DND-41 (cell line): ENCODE results near the gene TRIM44.

Source experiments
- ATAC-seq: fragments of 200-7000 bp; cut with Tn5 transposase; 3 replicates; pipeline ENCODE4 v1.9.1; 2021; ENCODE audit warnings: low read depth; ENCODE audit not compliant: insufficient read depth
- DNase-seq: peaks from one replicate; pipeline ENCODE4 v3.0.0-alpha.2; 2020
- H2AFZ ChIP-seq: 2 replicates; pipeline ENCODE4 v1.6.0; 2012; ENCODE audit warnings: low read depth, low read length
- H3K27ac ChIP-seq: 2 replicates; pipeline ENCODE4 v1.5.1; 2012; ENCODE audit warnings: low read length, inconsistent platforms
- H3K27me3 ChIP-seq: fragments of 200-600 bp; sonication (generic); 2 replicates; pipeline ENCODE4 v1.6.0; 2012; ENCODE audit warnings: low read length, mild to moderate bottlenecking, inconsistent platforms; ENCODE audit not compliant: insufficient read depth, poor library complexity
- H3K36me3 ChIP-seq: 2 replicates; pipeline ENCODE4 v1.5.1; 2012; ENCODE audit warnings: low read length, inconsistent platforms; ENCODE audit not compliant: insufficient read depth
- H3K4me1 ChIP-seq: 2 replicates; pipeline ENCODE4 v1.5.1; 2012; ENCODE audit warnings: mild to moderate bottlenecking, low read length; ENCODE audit not compliant: insufficient read depth
- H3K4me2 ChIP-seq: 2 replicates; pipeline ENCODE4 v1.6.0; 2012; ENCODE audit warnings: mild to moderate bottlenecking, moderate library complexity, low read length, inconsistent platforms; ENCODE audit not compliant: insufficient read depth
- H3K4me3 ChIP-seq, 2 experiments: fragments of 200-600 bp in 1 of 2; shearing (Covaris generic) in 1 of 2; 2 replicates each; pipeline ENCODE4 v1.5.1; 2012 to 2016; ENCODE audit warnings: inconsistent platforms in 2 of 2, low read length in 2 of 2, mild to moderate bottlenecking in 2 of 2, low read depth in 1 of 2, moderate library complexity in 1 of 2
- H3K79me2 ChIP-seq: 2 replicates; pipeline ENCODE4 v1.6.0; 2012; ENCODE audit warnings: low read length, inconsistent platforms; ENCODE audit not compliant: insufficient read depth
- H3K9ac ChIP-seq: 2 replicates; pipeline ENCODE4 v1.6.0; 2012; ENCODE audit warnings: low read depth, mild to moderate bottlenecking, inconsistent platforms, low read length, moderate library complexity
- H3K9me3 ChIP-seq: 2 replicates; pipeline ENCODE4 v1.5.1; 2012; ENCODE audit warnings: low read length, moderate library complexity, mild to moderate bottlenecking, inconsistent platforms; ENCODE audit not compliant: insufficient read depth, severe bottlenecking
- H4K20me1 ChIP-seq: 2 replicates; pipeline ENCODE4 v1.6.0; 2012; ENCODE audit warnings: low read length; ENCODE audit not compliant: insufficient read depth
- CTCF ChIP-seq: IDR thresholded peaks from 2 replicates; pipeline ENCODE4 v1.5.1; 2012; ENCODE audit warnings: borderline replicate concordance, low read length, moderate library complexity, mild to moderate bottlenecking; ENCODE audit not compliant: poor library complexity, severe bottlenecking; ENCODE audit errors: extremely low read depth
- EZH2 ChIP-seq: IDR thresholded peaks from 3 replicates; pipeline ENCODE4 v1.6.1; 2012; ENCODE audit warnings: borderline replicate concordance, low read depth, mild to moderate bottlenecking, moderate library complexity, low read length, inconsistent platforms; ENCODE audit not compliant: severe bottlenecking

TRIM44 gene

GRCh38 chr11:35799655-35800054 lies 137.1 kb downstream of the TRIM44 start:
- Histone ChIP-seq H3K27me3 (no peaks in the 10 kb centered on the region), H3K27ac (no peak overlapping the region), H3K4me2 (no peak overlapping the region)

GRCh38 chr11:35800970-35801953 lies 138.7 kb downstream of the TRIM44 start:
- no peaks in the 10 kb centered on the region for H3K4me1 ChIP-seq
- no peaks in the 10 kb centered on the region for H3K79me2 ChIP-seq
- H3K36me3 ChIP-seq, result no peaks in the 10 kb centered on the region
- H3K27ac ChIP-seq, result no peak overlapping the region
- ATAC-seq (no peak), DNase-seq (no peak)
- TF ChIP-seq EZH2 (no peak), CTCF (no peak)
- no peak overlapping the region for H2AFZ ChIP-seq
- H3K4me3 ChIP-seq, result no peak overlapping the region
- no peak overlapping the region for H3K4me2 ChIP-seq
- H4K20me1 ChIP-seq, result no peaks in the 10 kb centered on the region
- H3K9ac ChIP-seq, result no peak overlapping the region
- H3K9me3 ChIP-seq, result no peaks in the 10 kb centered on the region
- H3K27me3 ChIP-seq, result no peaks in the 10 kb centered on the region

More at GRCh38 chr11:35799655-35800054, 137.1 kb downstream of the TRIM44 start:
- H3K9ac ChIP-seq, result no peak overlapping the region
- H3K79me2 ChIP-seq, result no peaks in the 10 kb centered on the region
- no peaks in the 10 kb centered on the region for H3K4me1 ChIP-seq
- H3K4me3 ChIP-seq, result no peak overlapping the region
- DNase-seq, result no peak
- no peaks in the 10 kb centered on the region for H4K20me1 ChIP-seq
- no peak for ATAC-seq
- no peak for TF ChIP-seq EZH2
- peak; percentile 27 for TF ChIP-seq CTCF
- no peaks in the 10 kb centered on the region for H3K9me3 ChIP-seq
- no peaks in the 10 kb centered on the region for H3K36me3 ChIP-seq
- H2AFZ ChIP-seq, result no peak overlapping the region

GRCh38 chr11:35802221-35802620 lies 139.6 kb downstream of the TRIM44 start:
- Histone ChIP-seq H4K20me1 (no peaks in the 10 kb centered on the region), H3K79me2 (no peaks in the 10 kb centered on the region), H3K4me2 (no peak overlapping the region), H3K4me1 (no peaks in the 10 kb centered on the region), H3K27ac (no peak overlapping the region), H3K4me3 (no peak overlapping the region), H3K9ac (no peak overlapping the region), H3K36me3 (no peaks in the 10 kb centered on the region), H3K9me3 (no peaks in the 10 kb centered on the region), H2AFZ (no peak overlapping the region), H3K27me3 (no peaks in the 10 kb centered on the region)
- ATAC-seq (no peak), DNase-seq (no peak)
- TF ChIP-seq CTCF, result no peak
- no peak for TF ChIP-seq EZH2
